ENCODE measurements around the gene PIGZ. TPM values are rescaled to one million over a fixed set of nuclear protein-coding genes. Genes with fewer than 3 reads are reported as not detected.

Gene PIGZ
- total RNA-seq, 2 donors from 2014 or later: 4.7 to 11.3 TPM

GRCh38 chr3:196936288-196936687 is 32.3 kb downstream of the PIGZ start:
- Histone ChIP-seq H3K27me3 (replicated peaks; ENCODE audit: insufficient read depth) (no peaks in the 10 kb centered on the region), H3K36me3 (peaks cover 2 to 5% of the 10 kb centered on the region in 2 donors), H3K4me3 (no peak overlapping the region), H3K9me3 (no peaks in the 10 kb centered on the region), H3K4me1 (replicated peaks) (peaks cover 2% of the 10 kb centered on the region), H3K27ac (no peak overlapping the region)
- TF ChIP-seq POLR2AphosphoS5 (IDR thresholded peaks at IDR 0.05) (no peak), POLR2A (IDR thresholded peaks at IDR 0.05) (no peak)
- TF ChIP-seq, protein P1, sequence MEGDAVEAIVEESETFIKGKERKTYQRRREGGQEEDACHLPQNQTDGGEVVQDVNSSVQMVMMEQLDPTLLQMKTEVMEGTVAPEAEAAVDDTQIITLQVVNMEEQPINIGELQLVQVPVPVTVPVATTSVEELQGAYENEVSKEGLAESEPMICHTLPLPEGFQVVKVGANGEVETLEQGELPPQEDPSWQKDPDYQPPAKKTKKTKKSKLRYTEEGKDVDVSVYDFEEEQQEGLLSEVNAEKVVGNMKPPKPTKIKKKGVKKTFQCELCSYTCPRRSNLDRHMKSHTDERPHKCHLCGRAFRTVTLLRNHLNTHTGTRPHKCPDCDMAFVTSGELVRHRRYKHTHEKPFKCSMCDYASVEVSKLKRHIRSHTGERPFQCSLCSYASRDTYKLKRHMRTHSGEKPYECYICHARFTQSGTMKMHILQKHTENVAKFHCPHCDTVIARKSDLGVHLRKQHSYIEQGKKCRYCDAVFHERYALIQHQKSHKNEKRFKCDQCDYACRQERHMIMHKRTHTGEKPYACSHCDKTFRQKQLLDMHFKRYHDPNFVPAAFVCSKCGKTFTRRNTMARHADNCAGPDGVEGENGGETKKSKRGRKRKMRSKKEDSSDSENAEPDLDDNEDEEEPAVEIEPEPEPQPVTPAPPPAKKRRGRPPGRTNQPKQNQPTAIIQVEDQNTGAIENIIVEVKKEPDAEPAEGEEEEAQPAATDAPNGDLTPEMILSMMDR (IDR thresholded peaks at IDR 0.05): no peak
- intact Hi-C loops (cut with DNase I): no loop called here
- DNase-seq (ENCODE audit: low spot score): no peak
- 89% methylated on average over 3 of the region's 3 CpGs for WGBS

DNA sequence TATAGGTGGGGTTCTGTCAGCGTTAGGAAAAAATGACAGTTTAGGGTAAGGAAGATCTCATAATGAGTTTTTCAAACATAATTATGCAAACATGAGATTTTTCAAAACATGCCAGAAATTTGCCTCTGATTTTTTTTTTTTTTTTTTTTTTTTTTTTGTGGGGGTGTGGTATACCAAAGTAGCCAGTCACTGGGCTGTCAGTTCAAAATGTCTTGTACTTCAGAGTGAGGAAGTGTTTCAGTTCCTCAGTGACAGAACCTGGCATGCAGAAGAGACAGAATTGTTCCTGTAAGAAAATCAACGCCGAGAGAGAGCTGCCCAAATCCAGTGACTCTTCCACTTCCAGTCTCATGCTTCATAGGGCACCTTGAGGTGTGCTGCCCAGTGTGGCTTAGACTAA is 36.0 kb downstream of the PIGZ start:
- Histone ChIP-seq H3K36me3 (peaks cover 2 to 5% of the 10 kb centered on the region in 2 donors), H3K4me1 (replicated peaks) (no peaks in the 10 kb centered on the region), H3K27ac (no peak overlapping the region), H3K27me3 (replicated peaks; ENCODE audit: insufficient read depth) (no peaks in the 10 kb centered on the region), H3K4me3 (no peak overlapping the region), H3K9me3 (no peaks in the 10 kb centered on the region)
- 95% methylated on average over 3 of the region's 3 CpGs for WGBS
- intact Hi-C loops (cut with DNase I): no loop called here
- DNase-seq (ENCODE audit: low spot score): no peak
- TF ChIP-seq POLR2A (IDR thresholded peaks at IDR 0.05): no peak
- TF ChIP-seq, protein P1 (IDR thresholded peaks at IDR 0.05): no peak
- TF ChIP-seq POLR2AphosphoS5 (IDR thresholded peaks at IDR 0.05): no peak

GRCh38 chr3:196931828-196932587 is 36.6 kb downstream of the PIGZ start:
- intact Hi-C loops (cut with DNase I): no loop called here
- Histone ChIP-seq H3K27ac (no peak overlapping the region), H3K9me3 (no peaks in the 10 kb centered on the region), H3K27me3 (replicated peaks; ENCODE audit: insufficient read depth) (no peaks in the 10 kb centered on the region), H3K36me3 (no peaks in the 10 kb centered on the region), H3K4me1 (replicated peaks) (no peaks in the 10 kb centered on the region), H3K4me3 (no peak overlapping the region)
- no peak for DNase-seq (ENCODE audit: low spot score)
- WGBS: 85% methylated on average over 12 of the region's 12 CpGs
- no peak for TF ChIP-seq POLR2AphosphoS5 (IDR thresholded peaks at IDR 0.05)
- TF ChIP-seq POLR2A (IDR thresholded peaks at IDR 0.05): no peak
- TF ChIP-seq, protein P1 (IDR thresholded peaks at IDR 0.05): no peak

DNA sequence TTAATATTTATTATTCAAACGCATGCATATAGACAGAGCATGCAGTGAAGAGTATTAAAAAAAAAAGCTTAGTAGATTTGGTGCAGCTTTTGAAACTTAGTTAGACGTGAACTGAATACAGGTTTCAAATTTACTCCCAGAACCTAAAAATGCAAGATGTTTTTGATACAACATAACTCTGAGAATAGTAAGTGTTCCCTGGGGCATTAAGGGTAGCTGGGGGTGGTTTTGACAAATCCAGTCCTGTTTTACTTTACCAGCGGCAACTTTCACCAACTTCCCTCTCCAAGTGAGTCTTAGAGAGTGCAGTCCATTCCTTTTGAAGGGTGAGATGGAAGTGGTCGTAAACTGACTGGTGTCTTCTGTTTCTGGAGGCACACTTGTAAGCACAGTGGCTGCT is 37.5 kb downstream of the PIGZ start:
- DNase-seq (ENCODE audit: low spot score): no peak
- no peaks in the 10 kb centered on the region for H3K4me1 ChIP-seq (replicated peaks)
- H3K4me3 ChIP-seq: no peak overlapping the region
- intact Hi-C loops (cut with DNase I): no loop called here
- TF ChIP-seq, protein P1 (IDR thresholded peaks at IDR 0.05): no peak
- H3K9me3 ChIP-seq: no peaks in the 10 kb centered on the region
- no peaks in the 10 kb centered on the region for H3K27me3 ChIP-seq (replicated peaks; ENCODE audit: insufficient read depth)
- WGBS: 83% methylated on average over 4 of the region's 4 CpGs
- H3K36me3 ChIP-seq: no peaks in the 10 kb centered on the region
- no peak overlapping the region for H3K27ac ChIP-seq
